ENCODE results near the gene PHF24.
A peak's percentile ranks its signal among the peaks of the same experiment; 100 is the strongest.
"Not testable (repeated sequence)": the region's sequence is repeated elsewhere in the genome, so short reads cannot be mapped to it uniquely, and the experiment has no call there.

The PHF24 gene

DNA sequence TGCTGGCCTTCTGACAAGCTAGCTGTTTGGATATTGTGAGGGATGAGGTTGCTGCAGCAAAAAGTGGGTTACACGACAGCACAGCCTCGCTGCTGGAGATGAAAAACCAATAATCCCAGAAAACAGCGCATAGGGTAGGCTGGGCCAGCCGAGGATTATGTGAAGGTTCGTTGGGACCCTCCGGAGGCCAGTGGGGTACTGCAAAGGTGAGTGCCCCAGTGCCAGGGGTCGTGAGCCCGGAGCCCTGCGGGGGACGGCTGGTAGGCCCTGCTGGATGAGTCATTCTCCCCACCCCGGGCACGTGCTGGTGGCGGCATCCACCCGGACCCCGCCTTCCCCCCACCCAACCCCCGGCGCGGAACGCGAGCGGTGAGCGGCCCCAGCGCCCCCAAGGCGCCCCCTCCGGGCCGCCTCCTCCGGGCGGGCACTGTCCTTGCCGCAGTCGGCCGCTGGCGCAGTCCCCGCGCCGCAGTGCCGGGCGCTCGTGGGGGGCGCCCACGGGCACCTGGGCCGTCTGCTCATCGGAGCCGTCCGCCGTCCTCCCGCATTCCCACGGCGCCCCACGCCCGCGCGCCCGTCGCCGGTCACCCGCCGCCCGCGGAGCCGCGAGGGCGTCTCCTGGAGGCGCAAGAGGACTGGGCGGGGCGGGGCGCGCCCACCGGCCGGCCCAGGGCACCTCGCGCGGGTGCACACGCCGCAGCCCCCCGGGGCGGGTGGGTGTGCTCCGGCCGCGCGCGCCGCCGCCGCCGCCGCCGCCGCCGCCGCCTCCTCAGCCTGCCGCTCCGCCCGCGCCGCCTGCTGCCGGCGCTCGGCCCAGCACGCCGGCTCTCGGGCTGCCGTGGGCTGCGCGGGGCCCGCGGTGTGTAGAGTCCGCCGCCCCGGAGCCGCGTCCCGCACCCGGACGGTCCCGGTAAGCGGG, at the start of gene PHF24:
PHF24 (plus strand) TSS at position 794 of the 919 bp plus-strand sequence. CDS start 13,014 bp downstream, outside the sequence.
- peak; percentile 47 for DNase-seq

- DNase-seq, result no peak
These were observed 31.0 kb upstream of the PHF24 start for GRCh38 chr9:34927061-34927460.

DNA sequence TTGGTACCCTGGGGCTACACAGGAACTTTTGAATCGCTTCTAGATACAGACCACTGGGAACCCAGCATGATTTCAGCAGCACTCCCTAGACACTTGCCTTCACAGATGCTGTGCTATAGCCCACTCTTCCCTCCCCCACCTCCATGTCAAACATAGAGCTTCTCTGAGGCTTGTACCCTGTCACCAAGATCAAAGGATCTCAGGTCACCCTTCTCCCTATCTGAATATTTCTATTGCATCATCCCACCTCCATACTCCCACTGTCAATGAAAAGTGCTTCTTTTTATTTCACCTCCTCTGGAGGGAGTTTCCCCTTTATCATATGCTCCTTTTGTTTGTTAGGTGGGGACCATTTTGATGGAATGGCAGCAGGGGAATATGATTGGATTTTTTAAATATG, 29.2 kb upstream of the PHF24 start:
- no peak for DNase-seq

DNA sequence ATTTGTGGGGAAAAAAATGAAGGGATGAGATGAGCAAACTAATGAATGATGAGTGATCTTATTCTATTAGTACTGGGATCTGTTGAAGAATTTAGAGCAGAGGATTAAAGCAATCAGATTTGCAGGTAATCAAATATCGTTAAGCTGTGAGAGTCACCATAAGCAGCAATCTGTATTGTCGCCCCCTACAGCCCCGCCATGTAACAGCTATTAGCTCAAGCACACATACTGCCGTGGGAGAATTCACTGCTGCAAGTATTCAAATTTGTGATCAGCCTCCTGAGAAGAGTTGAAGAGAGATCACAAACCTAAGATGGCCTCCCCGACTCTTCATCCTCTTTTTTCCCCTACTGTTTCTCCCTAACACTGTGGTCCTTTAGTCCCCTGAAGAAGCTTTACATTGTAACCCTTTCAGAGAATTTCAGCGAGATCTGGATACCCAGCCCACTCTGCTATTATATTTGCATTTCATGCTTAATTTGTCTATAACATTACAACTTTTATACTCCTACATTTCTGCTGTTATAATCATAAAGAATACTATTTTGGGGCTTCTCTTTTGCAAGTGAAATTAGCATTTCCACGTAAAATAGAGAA, 28.5 kb upstream of the PHF24 start:
- DNase-seq, result no peak

GRCh38 chr9:34939989-34940388, 18.1 kb upstream of the PHF24 start:
- not testable (repeated sequence) for DNase-seq

DNA sequence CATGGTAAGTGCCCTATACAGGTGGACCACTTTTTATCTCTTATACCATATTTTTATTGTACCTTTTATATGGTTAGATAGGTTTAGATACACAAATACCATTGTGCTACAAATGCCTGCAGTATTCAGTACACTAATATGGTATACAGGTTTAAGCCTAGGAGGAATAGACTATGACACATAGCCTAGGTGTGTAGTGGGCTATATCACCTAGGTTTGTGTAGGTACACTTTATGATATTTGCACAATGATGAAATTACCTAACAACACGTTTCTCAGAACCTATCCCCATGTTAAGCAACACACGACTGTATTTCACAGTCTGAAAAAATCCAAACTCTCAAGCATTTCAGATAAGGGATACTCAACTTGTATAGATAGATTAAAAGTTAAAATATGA, 9.6 kb upstream of the PHF24 start:
- no peak for DNase-seq

DNA sequence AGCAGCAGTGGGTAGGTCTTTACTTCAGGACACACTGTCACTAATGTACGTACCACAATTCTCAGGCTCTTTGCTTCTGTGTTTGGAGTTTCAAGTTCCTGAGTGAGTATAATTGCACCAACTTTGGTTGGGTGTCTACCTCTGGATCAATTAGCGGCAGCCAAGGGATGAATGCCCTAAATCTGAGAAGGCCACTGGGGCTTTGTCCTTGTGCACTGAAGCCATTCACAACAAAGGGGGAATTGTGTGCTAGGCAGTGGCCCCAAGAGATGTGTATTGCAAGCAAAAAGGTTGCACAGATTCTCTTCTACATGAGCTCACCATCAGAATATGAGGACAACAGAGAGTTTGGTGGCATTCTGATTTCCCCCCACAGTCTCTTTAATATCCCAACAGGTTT, 3.9 kb upstream of the PHF24 start:
- no peak for DNase-seq

DNA sequence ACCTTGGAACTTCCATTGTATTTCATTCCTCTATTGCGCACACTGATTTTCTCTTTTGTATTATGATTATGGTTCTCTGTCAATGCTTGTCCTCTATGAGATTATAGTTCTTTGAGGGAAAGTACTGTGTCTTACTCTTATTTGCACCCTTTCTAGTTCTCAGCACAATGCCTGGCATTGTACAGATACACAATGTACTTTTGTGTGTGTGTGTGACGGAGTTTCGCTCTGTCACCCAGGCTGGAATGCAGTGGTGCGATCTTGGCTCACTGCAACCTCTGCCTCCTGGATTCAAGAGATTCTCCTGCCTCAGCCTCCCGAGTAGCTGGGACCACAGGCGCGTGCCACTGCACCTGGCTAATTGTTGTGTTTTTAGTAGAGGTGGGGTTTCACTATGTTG, 2.0 kb upstream of the PHF24 start:
- DNase-seq, result not testable (repeated sequence)

- DNase-seq, result no peak
These were observed 1.4 kb upstream of the PHF24 start for GRCh38 chr9:34956648-34957047.

- DNase-seq, result no peak
These were observed 412 bp downstream of the PHF24 start for GRCh38 chr9:34958411-34958982.

- no peak for DNase-seq
These were observed 1.4 kb downstream of the PHF24 start for GRCh38 chr9:34959461-34959860.

DNA sequence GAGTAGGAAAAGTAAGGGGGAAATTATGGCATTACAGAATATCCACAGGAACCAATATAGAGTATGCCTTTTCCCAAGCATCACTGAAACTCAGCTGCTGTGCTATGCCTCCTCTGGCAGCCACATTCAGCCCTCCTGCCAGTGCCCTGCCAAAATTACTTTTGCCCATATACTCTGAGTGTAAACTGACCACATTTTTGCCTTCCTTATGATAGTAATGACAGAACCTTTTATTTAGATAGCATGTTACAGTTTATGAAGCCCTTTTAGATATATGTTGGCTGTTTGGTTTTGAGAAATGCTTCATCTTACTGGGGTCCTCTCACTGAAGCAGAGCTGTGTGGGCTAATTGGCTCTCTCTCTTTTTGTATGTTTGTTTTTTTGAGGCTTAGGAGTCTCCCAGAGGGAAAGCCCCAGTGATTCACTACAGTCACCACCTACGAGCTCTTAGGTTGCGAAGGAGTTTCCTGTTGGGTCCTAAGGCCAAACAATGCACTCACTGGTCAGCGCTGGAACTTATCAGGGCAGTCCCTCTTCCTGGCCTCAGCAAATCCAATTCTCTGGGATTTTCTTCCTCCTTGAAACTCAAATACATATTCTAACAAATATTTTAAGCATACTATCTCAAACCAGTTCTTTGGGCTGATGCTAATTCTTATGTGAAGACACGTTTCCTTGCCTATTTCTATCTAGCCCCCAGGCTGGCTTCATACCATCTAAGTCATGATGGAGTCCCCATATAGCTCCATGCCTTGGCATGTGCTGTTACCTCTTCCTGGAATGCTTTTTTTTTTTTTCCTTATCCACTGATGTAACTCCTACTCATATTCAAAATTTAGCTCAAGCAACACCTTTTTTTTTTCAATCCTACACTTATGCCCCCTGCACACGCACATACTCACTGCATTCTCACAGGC, 3.7 kb downstream of the PHF24 start:
- no peak for DNase-seq

- DNase-seq, result no peak
These were observed 4.5 kb downstream of the PHF24 start for GRCh38 chr9:34962546-34962945.

DNA sequence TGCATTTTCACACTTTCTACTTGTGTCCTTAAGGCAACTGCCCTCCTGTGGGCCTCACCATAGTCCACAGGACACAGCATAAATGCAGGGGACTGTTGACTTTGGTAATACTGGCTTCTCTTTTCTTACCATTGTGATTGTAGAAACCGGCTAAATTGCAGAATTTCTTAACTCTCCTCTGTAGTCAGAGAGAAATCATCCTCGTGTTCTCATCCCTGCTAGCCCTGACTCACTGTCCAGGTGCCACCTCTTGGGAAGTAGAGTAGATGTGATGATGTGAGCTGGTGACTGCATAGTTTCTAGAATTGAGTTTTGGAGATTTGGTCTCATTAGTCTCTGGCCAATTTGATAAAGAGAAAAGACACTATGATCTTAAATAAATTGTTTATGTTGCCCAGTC, 5.5 kb downstream of the PHF24 start:
- DNase-seq, result no peak

GRCh38 chr9:34964458-34964857, 6.4 kb downstream of the PHF24 start:
- no peak for DNase-seq

DNA sequence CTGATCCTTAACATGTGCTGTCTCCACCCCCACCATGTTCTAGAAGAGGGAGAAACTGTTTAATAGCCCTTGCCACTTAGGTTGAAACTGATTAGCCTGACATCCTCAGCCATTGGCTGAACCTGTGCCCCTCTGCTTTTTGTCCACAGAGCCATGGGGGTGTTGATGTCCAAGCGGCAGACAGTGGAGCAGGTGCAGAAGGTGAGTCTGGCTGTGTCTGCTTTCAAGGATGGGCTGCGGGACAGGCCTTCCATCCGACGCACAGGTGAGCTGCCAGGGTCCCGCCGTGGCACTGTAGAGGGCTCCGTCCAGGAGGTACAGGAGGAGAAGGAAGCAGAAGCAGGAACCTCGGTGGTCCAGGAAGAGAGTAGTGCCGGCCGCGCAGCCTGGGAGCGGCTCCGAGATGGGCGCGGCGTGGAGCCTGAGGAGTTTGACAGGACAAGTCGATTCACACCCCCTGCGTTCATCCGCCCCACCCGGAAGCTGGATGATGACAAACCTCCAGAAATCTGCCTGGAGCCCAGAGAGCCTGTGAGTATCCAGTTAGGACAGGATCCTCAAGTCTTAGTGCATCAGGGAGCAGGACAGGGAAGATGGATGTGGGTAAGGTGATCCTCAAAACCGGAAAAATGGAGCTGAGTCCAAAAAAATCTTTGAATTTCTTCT, 13.2 kb downstream of the PHF24 start:
- no peak for DNase-seq

DNA sequence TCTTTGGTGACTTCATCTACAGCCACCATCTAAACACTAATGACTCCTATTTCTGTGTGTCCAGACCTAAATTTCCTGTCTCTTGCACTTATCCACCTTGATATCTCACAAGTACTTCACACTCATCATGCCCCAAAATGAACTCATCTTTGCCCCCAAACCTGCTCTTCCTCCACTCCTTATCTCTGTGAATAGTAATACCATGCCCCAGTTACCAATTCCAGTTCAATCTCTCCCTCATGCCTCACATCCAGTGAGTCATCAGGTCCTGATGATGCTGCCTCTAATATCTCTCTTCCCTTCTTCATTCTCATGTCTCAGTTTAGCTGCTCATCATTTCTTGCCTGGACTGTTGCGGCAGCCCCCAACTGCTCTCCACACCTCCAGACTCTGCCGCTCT, 16.6 kb downstream of the PHF24 start:
- DNase-seq, result no peak

DNA sequence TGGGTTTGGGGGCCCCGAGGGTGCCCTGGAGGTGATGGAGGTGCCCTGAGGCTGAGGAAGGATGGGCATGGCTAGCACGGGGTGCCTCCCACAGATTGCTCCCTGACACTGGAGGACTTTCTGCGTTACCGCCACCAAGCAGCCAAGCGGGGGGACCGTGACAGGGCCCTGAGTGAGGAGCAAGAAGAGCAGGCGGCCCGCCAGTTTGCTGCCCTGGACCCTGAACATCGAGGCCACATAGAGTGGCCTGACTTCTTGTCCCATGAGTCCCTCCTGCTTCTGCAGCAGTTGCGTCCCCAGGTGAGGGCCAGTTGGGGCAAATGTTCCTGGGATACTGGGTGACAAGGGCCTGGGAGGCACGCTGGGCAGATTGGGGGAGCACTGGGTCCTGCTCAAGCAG, 18.4 kb downstream of the PHF24 start:
- DNase-seq, result no peak

DNA sequence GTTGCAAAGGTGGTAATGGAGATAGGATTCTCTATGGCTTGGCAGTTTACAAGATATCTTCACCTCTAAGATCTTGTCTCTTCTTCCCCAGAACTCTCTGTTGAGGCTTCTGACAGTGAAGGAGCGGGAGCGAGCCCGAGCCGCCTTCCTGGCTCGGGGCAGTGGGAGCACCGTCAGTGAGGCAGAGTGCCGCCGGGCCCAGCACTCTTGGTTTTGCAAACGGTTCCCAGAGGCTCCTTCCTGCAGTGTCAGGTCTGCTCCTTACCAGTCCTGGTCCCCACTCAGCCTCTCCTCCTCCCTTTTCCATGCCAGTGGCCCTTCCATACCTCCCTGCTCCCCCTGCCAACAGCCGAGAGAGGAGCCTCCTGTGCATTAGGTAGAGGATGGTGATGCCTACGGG, 18.9 kb downstream of the PHF24 start:
- DNase-seq, result no peak

DNA sequence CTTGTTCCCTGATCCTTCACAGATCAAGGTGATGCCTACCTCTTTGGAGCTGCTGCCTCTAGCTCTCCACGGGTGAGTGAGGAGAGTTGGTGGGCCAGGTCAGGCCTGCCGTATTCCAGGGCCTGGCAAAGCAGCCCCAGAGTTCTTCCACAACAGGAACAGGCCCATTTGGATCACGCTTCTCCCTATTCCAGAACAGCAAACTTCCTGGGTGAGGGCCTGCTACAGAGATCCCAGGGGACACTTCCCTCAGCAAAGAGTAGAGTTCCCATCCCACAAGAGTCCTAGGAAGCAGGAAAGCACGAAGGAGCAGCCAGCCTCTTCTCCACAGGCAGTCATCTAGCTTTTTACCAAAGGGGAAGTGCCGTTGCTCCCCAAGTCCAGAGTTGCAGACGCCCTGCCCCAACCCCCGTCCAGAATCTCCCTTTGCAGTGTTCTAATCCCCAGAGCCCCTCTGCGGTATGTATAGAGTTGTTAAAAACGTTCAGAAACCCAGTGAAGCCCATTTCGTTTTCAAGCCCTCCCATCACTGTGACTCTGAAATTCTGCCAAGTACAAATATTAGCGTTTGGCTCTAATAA, 22.2 kb downstream of the PHF24 start:
- no peak for DNase-seq

DNA sequence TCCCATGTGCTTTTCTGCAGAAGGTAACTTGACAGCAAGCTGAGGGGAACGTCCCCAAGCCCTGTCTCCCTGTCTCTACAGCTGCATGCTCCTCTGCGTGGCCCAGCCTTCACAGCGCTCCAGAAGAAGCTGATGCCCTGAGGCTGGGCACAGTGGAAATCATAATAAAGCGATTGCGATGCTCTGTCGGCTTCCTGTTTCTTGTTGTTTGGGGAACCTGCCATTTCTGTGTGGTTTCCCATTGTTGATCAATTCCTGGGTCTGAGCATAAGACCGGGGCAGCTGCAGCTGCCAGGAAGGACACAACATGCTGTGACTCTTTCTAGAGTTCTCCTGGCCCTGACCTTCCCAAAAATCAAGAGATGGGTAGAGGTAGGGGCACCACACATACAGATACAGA, 24.3 kb downstream of the PHF24 start:
- no peak for DNase-seq

DNA sequence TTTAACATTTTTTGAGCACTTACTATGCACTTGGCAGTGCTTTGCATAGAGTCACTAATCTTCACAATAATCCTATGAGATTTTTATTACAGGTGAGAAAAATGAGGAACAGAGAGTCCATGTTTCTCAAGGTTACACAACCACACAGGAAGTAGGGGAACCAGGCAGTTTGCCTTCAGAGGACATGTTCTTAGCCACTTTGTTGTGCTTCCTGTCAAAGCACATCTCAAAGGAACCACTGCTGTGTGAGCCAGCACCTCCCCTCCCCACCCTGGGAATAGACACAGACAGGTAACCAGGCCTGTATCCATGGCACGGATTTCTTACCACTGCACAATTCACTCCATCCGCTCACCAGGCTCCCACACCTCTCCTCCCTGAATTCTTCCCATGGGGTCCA, 25.1 kb downstream of the PHF24 start:
- DNase-seq, result no peak

Measured in activated T-cell treated with anti-CD3 and anti-CD28 coated beads, Interleukin-2, amount 50 U/mL, for 1 hour (primary cell).